HG03571 (cell line): ENCODE results near the gene MXD3.

Experiments
- ATAC-seq: cut with Tn5 transposase; IDR thresholded peaks from one replicate; pipeline ENCODE4 v1.9.1; 2021; ENCODE audit not compliant: unreplicated experiment

Gene MXD3

DNA sequence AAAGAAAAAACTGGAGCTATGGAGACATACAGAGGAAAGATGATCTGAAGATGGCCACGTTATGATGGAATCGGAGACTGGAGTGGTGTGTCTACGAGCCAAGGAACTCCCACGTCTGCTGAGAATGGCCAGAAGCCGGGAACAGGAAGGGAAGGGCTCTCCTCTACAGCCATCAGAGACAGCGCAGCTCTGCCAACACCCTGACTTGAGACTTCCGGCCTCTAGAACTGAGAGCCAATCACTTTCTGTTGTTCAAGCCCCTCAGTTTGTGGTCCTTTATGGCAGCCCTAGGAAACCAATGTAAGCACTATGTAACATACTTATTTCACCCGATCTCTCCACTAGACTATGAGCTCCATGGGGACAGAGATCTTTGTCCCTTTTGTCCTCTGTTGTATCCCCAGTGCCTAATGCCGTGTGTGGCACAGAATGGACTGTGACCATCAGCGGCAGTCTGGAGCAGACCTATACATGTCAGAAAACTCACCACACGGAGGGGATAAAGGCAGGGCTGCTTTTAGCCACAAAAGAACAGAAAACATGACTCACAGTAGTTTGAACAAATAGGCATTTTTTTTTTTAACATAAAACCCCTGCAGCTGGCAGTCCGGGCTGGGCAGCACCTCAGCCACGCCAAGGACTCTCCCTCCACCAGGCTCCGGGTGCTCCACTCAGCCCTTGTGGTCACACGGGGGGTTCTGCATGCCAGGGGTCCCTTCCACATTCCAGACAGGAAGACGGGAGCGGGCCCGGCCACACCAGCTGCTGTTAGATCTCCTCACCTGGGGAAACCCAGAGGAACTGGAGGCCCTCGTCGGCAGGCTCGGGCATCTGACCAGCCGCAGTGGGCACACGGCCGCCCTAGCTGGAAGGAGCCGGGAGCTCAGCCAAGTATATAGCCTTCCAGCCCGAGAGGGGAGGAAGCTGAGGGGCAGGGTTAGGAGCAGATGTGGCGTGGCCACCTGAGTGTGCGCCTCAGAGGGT is 16.1 kb upstream of the MXD3 start:
- no peak for ATAC-seq

DNA sequence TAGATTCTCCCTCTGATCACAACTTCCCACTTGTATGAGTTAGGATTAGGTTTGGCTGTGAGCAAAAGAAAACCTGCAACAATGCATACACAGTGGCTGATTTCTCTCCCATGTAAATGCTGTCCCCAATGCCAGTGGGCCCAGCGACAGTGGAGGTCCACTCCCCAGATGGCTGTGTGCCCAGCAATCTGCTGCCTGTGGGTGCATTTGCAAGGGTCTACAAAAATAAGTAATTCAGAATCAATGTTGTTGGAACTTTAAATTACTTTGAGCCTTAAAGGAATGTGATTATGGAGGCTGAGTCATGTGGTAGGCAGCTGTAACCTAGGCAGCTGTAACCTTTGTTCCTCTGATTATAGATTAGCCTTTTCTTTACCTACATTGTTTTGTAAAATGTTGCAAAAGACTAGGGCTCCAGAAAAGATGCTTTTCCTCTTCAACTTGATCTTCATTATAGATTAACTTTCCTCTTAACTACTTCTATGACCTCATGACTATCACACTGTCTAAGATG is 14.2 kb upstream of the MXD3 start:
- ATAC-seq, result no peak

DNA sequence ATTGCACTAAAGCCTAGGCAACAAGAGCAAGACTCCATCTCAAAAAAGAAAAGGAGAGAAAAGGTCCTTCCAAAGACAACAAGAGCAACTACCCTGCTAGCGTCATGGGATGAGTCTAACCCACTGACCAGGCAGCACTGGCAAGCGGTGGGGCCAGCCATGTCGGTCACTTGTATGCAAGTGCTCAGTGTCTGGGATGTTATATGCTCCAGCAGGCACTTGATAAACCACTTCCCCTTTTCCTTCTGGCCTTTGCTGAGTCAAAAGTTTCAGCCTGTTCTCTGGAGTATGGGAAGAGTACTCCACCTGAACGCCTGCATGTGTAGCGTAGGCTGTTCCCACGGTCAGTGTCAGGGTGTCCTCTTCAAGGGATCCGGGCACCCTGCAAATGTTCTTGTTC is 9.2 kb upstream of the MXD3 start:
- ATAC-seq, result no peak

DNA sequence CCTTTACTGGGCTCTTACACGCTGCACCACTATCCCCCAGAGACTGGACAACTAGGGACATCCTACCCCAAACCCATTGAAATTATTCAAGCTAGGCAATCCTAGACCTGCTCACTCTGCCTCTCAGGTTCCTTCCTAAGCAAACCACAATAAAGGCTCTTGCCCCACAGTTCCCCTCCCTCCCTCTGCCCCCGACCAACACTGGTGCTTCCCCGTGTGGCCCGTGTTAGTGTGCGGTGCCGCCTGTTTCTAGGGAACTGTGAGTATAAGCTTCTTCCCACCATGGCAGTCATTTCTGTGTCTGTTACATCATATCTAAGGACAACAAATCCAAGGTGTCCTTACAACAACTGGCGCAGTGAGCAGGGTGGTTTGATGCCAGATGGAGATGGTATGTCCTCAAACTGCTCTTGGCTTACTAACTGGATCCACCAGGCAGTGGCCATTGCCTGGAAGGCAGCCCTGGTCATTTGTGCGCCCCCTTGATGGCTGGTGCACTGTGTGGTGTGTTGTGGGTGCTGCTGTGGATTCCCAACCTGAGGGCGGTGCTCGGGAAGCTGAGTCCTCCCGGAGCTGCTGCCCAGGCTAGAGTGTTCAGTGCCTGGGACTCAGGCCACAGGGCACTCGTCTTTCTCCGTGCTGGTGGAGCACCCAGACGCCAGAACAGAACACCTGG is 8.4 kb upstream of the MXD3 start:
- ATAC-seq, result no peak

DNA sequence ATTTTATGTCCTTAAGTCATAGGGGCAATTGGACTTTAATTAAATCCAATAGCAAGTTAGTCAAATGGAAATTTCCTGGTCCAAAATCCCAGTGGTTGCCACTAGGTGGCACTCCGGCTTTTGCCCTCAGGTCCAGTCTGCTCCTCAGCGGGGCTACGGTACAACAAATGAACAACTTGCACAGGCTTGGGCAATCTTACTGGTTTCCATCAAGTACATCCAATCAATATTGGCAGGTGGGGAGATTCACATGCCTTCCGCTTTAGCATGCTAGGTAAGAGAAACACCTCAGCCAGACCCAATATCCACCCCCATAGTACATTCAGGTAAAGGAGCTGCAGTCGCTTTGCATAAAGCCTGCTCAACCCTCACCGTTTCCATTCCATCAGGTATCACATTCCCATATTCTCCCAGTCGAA is 6.3 kb upstream of the MXD3 start:
- no peak for ATAC-seq

DNA sequence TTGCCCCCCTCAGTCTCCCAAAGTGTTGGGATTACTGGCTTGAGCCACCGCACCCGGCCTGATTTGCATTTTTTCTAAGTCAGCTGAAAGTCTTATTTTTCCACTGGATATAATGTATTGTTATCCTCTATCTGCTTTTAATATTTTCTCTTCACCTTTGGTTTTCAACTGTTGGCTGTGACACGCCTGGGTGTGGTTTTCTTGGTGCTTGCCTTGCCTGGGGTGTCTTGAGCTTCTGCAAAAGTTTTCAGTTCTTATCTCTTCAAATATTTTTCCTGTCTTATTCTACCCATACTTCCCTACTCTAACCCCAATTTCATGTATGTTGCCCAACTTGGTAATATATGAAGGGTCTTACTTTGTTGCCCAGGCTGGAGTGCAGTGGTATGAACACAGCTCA is 4.3 kb upstream of the MXD3 start:
- ATAC-seq, result no peak

DNA sequence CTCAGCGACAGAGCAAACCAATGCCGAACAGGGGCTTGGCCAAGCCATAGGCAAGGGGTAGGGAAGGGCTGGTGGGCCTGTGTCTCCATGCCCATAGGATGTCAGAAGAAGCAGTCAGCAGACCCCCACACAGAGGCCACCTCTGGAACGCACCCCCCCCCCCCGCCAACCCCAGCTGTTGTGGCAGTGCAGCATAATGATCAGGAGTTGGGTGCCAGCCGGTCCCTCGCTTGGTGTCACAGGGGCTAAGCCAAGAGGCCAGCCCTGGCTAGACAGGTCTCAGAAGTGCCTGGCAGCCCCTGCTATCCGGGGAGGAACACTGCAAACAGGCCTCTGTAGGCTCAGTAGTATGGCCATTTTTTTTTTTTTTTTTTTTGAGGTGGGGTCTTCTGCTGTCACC is 3.7 kb upstream of the MXD3 start:
- ATAC-seq, result no peak

DNA sequence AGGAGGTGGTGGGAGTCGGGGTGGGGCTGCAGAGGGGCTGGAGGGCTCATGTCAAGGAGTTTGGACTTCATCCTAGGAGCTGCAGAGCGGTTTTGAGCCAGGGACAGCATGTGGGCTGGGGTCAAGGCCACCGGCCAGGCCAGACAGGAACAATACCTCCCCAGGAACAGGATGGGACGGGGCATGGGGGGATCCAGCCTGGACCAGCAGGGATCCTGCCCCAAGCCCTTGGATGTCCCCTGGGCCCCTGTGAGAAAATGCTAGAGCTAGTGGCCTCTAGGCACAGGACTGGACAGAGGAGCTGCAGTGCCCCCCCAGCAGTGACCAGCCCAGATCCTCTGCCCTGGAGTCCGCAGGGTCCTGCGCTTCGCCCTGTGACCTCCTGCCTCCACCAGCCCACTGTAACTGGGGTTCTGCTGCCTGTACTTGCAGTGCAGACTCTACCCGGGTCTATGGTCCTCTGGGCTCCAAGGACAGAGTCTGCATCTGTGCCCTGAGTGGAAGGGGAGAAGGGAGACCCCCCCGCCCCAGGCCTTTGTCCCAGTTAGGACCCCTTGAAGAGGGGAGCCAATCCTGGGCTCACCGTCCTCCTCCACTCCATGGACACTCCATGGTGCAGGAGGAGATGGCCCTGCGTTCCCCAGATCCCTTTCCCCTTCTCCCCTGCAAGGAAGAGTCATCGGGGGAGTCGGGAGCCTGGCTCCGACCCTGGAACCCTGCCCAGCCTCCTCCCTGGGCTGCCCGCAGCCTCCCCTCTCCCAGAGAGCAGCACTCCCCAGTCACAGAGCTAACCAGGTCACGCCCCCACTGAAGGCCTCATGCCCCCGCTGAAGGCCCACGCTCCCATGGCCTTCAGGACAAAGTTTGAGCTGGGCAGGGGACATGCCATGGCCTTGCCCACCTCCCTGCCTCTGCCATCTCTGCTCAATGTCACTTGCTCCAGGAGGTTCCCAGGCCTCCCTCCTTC is 3.0 kb upstream of the MXD3 start:
- ATAC-seq, result no peak

DNA sequence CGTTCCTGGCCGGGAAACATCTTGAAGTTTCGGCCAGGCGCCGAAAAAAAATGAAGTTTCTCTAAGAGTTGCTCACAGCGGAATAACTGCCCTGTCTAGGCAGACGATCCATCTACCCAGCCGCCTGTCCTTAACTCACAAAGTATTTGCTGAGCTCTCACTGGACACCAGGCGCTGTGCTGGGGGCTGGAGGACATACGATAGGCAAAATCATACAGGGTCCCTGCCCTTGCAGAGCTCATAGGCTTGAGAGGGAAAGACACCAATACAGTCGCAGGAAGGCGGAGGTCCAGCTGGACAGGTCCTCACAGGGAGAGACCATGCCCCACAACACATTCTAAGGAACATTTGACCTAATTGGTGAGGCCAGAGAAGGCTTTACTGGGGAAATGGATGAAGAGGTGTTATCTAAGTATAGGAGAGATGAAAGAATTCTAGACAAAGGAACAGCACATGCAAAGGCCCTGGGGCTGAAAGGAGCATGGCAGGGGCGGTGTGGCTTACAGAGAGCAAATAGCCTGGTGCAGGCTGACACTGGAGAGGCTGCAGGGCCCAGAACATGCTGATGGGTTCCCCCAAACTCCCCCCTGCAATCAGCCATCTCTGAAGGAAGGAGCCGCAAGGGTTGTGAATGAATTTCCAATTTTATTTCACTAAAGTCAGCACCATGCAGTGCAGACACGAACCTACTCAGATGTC is 2.0 kb upstream of the MXD3 start:
- no peak for ATAC-seq

DNA sequence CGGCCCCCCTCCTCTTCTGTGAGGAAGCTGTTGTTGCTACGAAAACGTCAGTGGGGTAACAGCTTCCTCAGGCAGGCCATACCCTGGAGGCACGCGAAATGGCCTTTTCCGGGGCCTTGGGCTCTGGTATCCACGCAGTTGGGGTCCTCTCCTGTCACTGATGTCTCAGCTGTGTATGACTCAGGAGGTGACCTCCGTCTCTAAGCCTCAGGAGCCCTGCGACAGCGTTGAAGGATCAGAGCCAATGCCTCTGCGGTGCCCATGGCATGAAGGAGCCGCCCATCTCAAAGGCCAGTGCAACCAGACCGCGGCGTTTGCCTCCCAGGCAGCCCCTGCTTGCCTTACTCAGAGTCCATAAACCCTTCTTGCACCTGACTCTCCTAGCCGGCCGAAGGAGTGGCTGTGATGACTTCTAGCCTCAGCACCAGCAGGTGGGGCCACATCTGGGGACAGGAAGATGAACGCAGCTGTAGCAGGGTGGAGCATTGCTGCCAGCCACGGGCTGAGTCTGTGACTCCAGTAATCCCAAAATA is 1.0 kb upstream of the MXD3 start:
- peak; percentile 28 for ATAC-seq

DNA sequence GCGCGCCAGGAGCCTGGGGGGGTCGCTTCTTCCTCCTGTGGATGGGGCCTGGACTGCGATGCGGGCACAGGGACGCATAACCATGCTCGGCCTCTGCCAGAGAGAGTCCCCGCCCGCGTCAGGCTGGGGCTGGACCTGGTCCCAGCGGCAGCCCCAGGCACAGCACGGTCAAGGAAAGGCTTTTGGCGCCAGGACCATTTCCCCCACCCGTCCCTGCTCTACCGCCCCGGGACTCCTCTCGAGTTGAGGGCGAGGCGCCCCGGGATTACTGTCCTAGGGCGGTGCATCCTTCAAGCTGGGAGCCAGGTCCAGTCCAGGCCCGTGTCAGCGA is 341 bp downstream of the MXD3 start:
- no peak for ATAC-seq

DNA sequence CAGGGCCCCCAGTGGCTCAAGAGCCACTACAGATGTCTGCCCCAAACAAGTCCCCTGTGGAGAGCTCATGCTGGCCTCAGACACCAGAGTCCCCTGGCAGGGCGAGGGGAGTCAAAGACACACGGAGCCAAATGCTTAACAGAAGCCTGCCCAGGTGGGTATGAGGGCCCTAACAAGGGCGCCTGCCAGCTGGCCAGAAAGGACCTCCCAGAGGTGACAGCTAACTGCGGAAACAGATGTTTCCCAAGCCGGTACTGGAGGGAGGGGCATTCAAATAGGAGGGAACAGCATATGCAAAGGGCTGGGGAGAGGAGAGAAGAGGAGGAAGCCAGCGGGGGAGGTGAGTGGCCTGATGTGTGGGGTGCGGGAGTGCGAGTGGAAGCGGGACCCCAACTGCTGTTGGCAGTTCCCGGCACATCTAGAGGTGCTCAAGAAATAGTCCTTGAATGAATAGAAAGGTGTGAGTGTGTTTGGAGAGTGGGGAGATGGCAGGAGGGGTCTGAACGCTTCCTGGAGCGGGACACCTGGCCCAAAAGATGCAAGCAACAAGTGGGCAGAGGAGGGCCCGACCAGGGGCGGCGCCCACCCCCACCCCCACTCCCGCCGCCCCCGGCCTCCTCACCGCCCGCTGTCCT is 824 bp downstream of the MXD3 start:
- no peak for ATAC-seq

DNA sequence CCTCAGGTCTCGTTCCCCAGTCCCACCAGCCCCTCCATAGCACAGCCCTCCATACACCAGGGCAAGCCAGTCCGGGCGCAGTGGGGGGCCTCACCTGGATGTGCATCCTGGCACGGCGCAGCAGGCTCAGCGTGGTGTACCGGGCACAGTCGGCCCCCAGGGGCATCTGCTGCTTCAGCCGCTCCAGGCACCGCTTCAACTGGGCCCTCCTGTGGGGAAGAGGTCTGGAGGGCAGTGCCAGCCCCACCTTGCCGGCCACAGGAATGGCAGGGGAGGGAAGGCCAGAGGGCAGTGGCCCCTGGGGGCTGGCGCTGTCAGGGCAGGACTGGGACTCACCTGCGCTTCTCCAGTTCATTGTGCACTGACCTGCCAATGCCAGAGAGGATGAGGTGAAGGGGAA is 1.4 kb downstream of the MXD3 start:
- ATAC-seq, result no peak

DNA sequence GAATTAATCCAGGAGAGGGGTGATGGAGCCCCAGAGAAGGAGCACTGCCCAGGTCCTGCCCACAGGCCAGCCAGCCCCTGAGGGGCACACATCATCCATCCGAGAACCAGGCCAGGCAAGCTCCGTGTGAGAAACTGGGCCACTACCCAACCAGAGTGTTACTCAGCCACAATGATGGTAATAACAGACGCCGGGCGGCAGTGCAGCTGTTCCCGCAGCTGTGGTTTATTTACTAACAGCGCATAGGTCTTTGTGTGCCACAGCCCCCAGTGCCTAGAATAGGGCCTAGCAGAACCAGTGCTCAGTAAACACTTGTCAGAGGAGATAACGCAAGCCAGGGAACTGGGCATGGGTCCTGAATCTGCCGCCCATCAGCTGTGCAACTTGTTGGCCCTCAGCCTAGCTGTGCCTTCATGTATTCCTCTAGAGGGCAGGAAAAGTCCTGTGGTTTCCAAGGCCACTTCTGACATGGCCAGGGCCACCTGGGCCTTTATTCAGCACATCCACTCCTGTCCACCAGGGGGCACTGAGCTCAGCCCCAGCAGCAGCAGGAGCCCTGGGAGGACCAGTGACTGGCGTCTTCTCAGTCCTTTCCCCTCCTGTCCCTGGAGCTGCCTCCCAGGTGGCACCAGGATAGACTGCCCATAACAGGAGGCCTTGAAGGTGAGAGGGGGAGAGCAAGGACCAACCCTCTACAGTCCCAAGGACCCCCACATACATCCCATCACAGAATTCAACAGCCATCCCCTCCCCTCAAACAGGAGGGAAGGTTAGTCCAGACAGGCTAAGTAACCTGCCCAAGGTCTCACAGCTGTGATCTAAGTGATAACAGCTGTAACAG is 2.1 kb downstream of the MXD3 start:
- ATAC-seq, result no peak

DNA sequence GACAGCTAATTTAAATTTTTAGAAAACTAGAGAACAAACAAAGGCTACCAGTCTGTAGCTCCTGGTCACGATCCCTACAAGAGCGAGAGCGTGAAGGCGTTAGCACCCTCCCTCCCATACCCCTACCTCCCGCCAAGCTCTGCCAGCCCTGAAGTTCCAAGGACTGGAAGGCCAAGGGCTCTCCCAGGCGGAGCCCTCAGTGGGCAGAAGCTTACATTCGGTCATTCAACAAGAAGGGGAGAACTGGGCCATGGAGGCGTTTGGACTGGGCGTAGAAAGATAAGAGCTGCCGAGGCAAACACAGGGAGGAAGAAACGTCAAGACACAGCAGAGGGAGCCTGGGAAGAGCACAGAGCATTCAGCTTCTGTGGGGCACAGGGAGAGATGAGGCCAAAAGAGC is 3.0 kb downstream of the MXD3 start:
- ATAC-seq, result no peak

DNA sequence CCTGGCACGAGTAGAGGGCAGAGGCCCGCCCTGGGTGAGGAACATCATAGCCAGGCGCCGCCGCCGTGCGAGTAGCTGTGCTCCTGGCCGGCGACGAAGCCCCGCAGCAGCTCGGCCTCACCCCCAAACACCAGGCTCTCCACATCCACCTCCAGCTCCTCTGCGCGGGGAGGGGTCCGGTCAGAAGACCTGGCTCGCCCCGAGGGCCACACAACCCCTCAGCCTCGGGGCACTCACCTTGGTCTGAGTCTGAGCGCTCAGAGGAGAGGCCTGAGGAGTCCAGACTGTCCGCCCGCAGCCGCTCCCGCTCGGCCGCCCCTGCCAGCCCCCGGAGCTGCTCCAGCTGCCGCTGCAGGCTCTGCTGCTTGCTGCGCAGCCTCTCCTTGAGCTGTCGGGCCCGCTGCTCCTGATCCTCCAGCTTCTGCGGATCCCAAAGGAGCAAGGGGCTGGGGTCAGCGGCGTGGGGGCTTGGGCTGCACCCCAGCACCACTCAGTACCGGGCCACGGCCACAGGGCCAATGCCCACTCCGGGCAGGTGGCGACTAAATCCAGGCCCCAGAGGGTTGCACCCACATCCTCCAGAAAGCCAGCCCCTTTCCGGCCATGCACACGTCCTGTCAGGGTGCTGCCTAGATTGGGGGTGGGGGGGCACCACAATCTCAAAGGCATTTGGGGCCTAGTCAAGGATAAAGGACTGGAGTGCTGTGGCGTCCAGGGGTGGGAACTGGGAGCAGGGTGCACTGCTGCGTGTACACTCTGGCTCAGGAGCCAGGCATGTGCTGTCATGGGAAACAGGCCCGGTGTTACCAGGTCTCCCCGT is 3.9 kb downstream of the MXD3 start:
- ATAC-seq, result no peak

DNA sequence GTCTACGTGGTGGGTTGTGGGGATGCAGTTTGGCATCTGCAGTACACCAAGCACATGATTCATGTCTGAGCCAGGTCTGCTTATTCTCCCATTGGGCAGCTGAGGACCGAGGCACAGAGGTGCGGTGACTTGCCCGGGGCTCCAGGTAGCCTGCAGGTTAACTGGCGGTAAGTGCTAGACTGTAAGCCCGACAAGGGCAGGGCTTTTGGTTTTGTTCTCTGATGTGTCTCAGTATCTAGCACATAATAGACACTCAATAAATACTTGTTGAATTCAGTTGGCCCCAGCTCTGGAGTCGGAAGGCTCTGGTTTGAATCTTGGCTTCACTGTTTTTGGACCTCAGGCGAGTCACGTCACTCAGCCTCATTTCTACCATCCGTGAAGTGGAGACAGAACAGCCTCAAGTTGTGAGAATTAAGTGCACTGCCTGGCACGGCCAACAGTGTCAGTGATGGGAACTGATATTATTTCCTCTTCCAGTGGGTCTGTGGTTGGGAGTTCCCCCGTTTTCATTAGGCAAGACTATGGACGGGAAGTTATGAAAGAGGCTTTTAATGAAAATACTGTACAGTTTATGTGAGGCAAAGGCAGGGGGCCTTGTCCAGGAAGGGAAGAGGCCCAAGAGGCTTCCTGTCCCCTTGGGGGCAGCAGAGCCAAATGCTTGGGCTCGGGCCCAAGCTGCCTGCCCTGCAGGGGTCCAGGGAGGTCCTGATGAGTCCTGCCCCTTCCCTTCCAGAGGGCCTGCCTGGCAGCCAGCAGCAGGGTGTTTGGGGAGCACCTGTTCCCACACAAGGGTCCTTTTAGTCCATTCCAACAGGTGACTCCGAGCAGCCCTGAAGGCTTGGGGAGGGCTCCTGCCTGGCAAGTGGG is 4.8 kb downstream of the MXD3 start:
- ATAC-seq, result no peak
